GM18499 (cell line): ENCODE measurements around the gene F12.
"Not testable (repeated sequence)": the region's sequence is repeated elsewhere in the genome, so short reads cannot be mapped to it uniquely, and the experiment has no call there.

ENCODE experiments used
- ATAC-seq: cut with Tn5 transposase; IDR thresholded peaks from one replicate; pipeline ENCODE4 v1.9.1; 2021; ENCODE audit warnings: moderate number of reproducible peaks; ENCODE audit not compliant: insufficient read depth, unreplicated experiment

The F12 gene

GRCh38 chr5:177390363-177391300 lies 18.7 kb downstream of the F12 start:
- ATAC-seq = no peak

GRCh38 chr5:177389241-177390169 lies 19.9 kb downstream of the F12 start:
- ATAC-seq = no peak

- ATAC-seq = no peak
These were observed 20.8 kb downstream of the F12 start for GRCh38 chr5:177388521-177389052.

- no peak for ATAC-seq
These were observed 22.0 kb downstream of the F12 start for GRCh38 chr5:177387405-177387804.

GRCh38 chr5:177386542-177386941 lies 22.8 kb downstream of the F12 start:
- no peak for ATAC-seq

GRCh38 chr5:177385720-177386119 lies 23.6 kb downstream of the F12 start:
- no peak for ATAC-seq

- ATAC-seq = no peak
These were observed 25.2 kb downstream of the F12 start, which contains the start of gene SLC34A1 for GRCh38 chr5:177384134-177384533. Gene SLC34A1 (plus strand): TSS chr5:177384434. CDS start chr5:177385742, 1,308 bp downstream.

GRCh38 chr5:177383181-177383580 lies 26.2 kb downstream of the F12 start:
- ATAC-seq = no peak

- ATAC-seq = no peak
These were observed 26.8 kb downstream of the F12 start for GRCh38 chr5:177382423-177383029.

- no peak for ATAC-seq
These were observed 28.6 kb downstream of the F12 start for GRCh38 chr5:177380805-177381126.

GRCh38 chr5:177378884-177379883 lies 30.2 kb downstream of the F12 start:
- ATAC-seq = no peak

GRCh38 chr5:177377851-177378776 lies 31.2 kb downstream of the F12 start:
- no peak for ATAC-seq

- ATAC-seq = no peak
These were observed 33.3 kb downstream of the F12 start for GRCh38 chr5:177376107-177376506.

GRCh38 chr5:177375516-177375915 lies 33.8 kb downstream of the F12 start:
- not testable (repeated sequence) for ATAC-seq

- no peak for ATAC-seq
These were observed 35.2 kb downstream of the F12 start for GRCh38 chr5:177374211-177374610.

- no peak for ATAC-seq
These were observed 35.6 kb downstream of the F12 start for GRCh38 chr5:177373806-177374205.

- no peak for ATAC-seq
These were observed 36.5 kb downstream of the F12 start for GRCh38 chr5:177372910-177373309.
